Urinary bladder (tissue), 4 donors: ENCODE results near the gene NDUFA11. TPM values are rescaled to one million over a fixed set of nuclear protein-coding genes. Genes with fewer than 3 reads are reported as not detected.
"Not testable (repeated sequence)": the region's sequence is repeated elsewhere in the genome, so short reads cannot be mapped to it uniquely, and the experiment has no call there.

Experiments
- DNase-seq: peaks from one replicate; pipeline ENCODE4 v3.0.0-alpha.2; 2015; ENCODE audit errors: extremely low spot score
- H3K27ac ChIP-seq: one replicate; pipeline ENCODE4 v1.5.1; 2013; ENCODE audit warnings: low read depth, mild to moderate bottlenecking, moderate library complexity
- H3K36me3 ChIP-seq: one replicate; pipeline ENCODE4 v1.6.1; 2013; ENCODE audit warnings: mild to moderate bottlenecking, moderate library complexity; ENCODE audit not compliant: insufficient read depth
- H3K4me1 ChIP-seq: one replicate; pipeline ENCODE4 v1.6.1; 2013; ENCODE audit warnings: mild to moderate bottlenecking, moderate library complexity; ENCODE audit not compliant: insufficient read depth
- H3K4me3 ChIP-seq: one replicate; pipeline ENCODE4 v1.5.1; 2013; ENCODE audit warnings: low read depth, low read length
- WGBS: extraction: QIAGEN DNeasy Blood & Tissue Kit; methylation state at CpG from one replicate; pipeline ENCODE4 v1.1.7; 2013; 5-methylcytosine and 5-hydroxymethylcytosine counted together
- polyA plus RNA-seq: library from polyadenylated mRNA; stranded (reverse); fragments of 200-250 nt; gene quantifications from one replicate; pipeline ENCODE4 v1.2.3, GENCODE V29; 2013
- total RNA-seq: library from RNA; depleted of rRNA; stranded (reverse); fragments of >200 nt; gene quantifications from one replicate; pipeline ENCODE4 v1.2.3, GENCODE V29; 2014
- donor health status: healthy with polysubstance abuse.
- donor health status: healthy.

NDUFA11 gene
- total and polyA plus RNA-seq, 2 donors: 114 to 520 TPM

GRCh38 chr19:5863030-5863665, 40.4 kb downstream of the NDUFA11 start:
- no peak overlapping the region for H3K27ac ChIP-seq
- no peak for DNase-seq
- WGBS: 58% methylated on average over 11 of the region's 11 CpGs
- no peak overlapping the region for H3K4me3 ChIP-seq
- no peaks in the 10 kb centered on the region for H3K4me1 ChIP-seq
- no peaks in the 10 kb centered on the region for H3K36me3 ChIP-seq

DNA sequence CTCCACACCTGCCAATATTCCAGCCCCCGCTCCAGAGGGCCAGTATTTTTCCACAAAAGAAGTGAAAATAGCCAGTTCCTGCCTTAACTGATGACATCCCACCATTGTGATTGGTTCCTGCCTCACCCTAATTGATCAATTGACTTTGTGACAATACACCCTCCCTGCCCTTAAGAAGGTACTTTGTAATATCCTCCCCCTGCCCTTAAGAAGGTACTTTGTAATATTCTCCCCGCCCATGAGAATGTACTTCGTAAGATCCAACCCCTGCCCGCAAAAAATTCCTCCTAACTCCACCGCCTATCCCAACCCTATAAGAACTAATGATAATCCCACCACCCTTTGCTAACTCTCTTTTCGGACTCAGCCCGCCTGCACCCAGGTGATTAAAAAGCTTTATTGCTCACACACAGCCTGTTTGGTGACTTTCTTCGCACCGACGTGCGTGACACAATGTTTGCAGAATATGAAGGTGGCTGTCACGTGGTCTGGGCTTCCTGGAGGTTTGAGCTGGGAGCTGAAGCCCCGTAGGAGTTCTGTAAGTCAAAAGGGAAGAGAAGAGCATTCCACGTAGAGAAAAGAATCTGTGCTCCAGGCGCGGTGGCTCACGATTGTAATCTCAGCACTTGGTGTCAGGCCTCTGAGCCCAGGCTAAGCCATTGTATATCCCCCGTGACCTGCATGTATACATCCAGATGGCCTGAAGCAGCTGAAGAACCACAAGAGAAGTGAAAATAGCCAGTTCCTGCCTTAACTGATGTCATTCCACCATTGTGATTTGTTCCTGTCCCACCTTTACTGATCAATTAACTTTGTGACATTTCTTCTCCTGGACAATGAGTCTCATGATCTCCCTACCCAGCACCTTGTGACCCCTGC, 46.1 kb downstream of the NDUFA11 start:
- no peak overlapping the region for H3K4me3 ChIP-seq
- H3K27ac ChIP-seq: no peak overlapping the region
- H3K36me3 ChIP-seq: no peaks in the 10 kb centered on the region
- no peak for DNase-seq
- no peaks in the 10 kb centered on the region for H3K4me1 ChIP-seq
- WGBS: 83% methylated on average over 18 of the region's 18 CpGs

- 74% methylated on average over 9 of the region's 9 CpGs for WGBS
- not testable (repeated sequence) for H3K27ac ChIP-seq, H3K4me1 ChIP-seq, H3K4me3 ChIP-seq, DNase-seq, H3K36me3 ChIP-seq
Observed at GRCh38 chr19:5855151-5855550, 48.4 kb downstream of the NDUFA11 start.

- WGBS: 81% methylated on average over 10 of the region's 10 CpGs
- H3K4me3 ChIP-seq, H3K27ac ChIP-seq, H3K4me1 ChIP-seq, DNase-seq, H3K36me3 ChIP-seq: not testable (repeated sequence)
Observed at GRCh38 chr19:5854121-5854520, 49.5 kb downstream of the NDUFA11 start.

- Histone ChIP-seq H3K4me3 (no peak within 1 kb of the TSS), H3K36me3 (no peaks in the 10 kb centered on the region), H3K4me1 (no peaks in the 10 kb centered on the region), H3K27ac (no peak within 1 kb of the TSS)
- no peak for DNase-seq
- 77% methylated on average over 10 of the region's 10 CpGs for WGBS
Observed at GRCh38 chr19:5851302-5851701, 52.3 kb downstream of the NDUFA11 start, which contains the start of gene FUT3. FUT3 (minus strand) TSS chr19:5851449.

DNA sequence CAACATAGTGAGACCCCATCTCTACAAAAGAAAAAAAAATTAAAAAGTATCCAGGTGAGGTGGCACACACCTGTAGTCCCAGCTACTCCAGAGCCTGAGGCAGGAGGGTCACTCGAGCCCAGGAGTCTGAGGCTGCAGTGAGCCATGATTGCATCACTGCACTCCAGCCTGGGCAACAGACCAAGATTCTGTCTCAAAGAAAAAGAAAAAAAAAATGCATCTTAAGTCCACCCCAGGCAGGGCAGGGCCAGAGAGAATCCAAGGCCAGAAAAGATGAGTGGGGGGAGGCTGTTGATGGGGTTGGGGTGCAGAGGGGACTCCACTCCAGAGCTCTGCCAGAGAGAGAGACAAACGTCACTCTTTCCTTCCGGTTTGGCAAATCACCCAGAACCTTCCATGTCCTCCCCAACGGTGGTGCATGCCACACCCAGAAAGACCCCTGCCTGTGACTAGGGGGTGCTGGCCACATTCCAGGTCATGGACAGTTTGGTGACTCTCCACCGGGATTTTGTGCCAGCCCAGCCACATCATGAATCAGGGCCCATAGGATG, 52.8 kb downstream of the NDUFA11 start:
- no peak for DNase-seq
- 12% methylated on average over 5 of the region's 5 CpGs for WGBS
- Histone ChIP-seq H3K36me3 (no peaks in the 10 kb centered on the region), H3K27ac (no peak overlapping the region), H3K4me3 (no peak overlapping the region), H3K4me1 (no peaks in the 10 kb centered on the region)

DNA sequence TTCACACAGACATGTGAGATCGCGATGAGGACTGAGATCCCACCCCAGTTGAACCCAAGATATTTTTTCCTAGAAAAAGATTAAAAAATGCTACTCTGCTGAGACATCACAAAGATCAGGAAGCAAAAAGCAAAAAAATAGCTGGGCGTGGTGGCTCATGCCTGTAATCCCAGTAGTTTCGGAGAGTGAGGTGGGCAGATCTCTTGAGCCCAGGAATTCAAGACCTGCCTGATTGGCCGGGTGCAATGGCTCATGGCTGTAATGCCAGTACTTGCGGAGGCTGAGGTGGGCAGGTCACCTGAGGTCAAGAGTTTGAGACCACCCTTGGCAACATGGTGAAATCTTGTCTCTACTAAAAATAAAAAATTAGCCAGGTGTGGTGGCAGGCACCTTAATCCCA, 53.4 kb downstream of the NDUFA11 start:
- Histone ChIP-seq H3K4me3 (no peak overlapping the region), H3K27ac (no peak overlapping the region), H3K36me3 (no peaks in the 10 kb centered on the region), H3K4me1 (no peaks in the 10 kb centered on the region)
- WGBS: 82% methylated on average over 6 of the region's 6 CpGs
- DNase-seq: no peak

DNA sequence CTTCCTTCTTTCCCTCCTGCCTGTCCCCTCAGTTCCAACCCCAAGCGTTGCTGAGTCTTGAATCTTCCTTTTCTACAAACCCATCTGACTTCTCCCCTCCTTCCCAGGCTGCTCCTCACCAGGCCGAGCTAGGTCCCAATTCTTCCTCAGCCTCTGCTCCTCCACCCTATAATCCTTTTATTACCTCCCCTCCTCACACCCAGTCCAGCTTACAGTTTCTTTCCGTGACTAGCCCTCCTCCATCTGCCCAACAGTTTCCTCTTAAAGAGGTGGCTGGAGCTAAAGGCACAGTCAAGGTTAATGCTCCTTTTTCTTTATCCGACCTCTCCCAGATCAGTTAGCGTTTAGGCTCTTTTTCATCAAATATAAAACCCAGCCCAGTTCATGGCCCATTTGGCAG, 55.0 kb downstream of the NDUFA11 start:
- not testable (repeated sequence) for H3K27ac ChIP-seq, H3K4me1 ChIP-seq, H3K36me3 ChIP-seq, H3K4me3 ChIP-seq, DNase-seq
- WGBS: 67% methylated on average over 5 of the region's 5 CpGs

GRCh38 chr19:5847846-5848245, 55.7 kb downstream of the NDUFA11 start:
- not testable (repeated sequence) for DNase-seq, H3K36me3 ChIP-seq, H3K4me3 ChIP-seq, H3K4me1 ChIP-seq, H3K27ac ChIP-seq
- 87% methylated on average over 10 of the region's 10 CpGs for WGBS

Other genes with a start within 250 kb of the NDUFA11 start
- gene MICOS13, start 223.3 kb downstream of the NDUFA11 start, total RNA-seq: 18.8 TPM
- 98.4 TPM for gene MICOS13, start 223.3 kb downstream of the NDUFA11 start, polyA plus RNA-seq
- 3.6 TPM for gene HSD11B1L, start 222.8 kb downstream of the NDUFA11 start, total RNA-seq
- gene HSD11B1L, start 222.8 kb downstream of the NDUFA11 start, polyA plus RNA-seq: 17.5 TPM
- 287 TPM for gene RPL36, start 213.5 kb downstream of the NDUFA11 start, total RNA-seq
- gene RPL36, start 213.5 kb downstream of the NDUFA11 start, polyA plus RNA-seq: 1,053 TPM
- 21.7 TPM for gene LONP1, start 183.6 kb downstream of the NDUFA11 start, total RNA-seq
- 58.9 TPM for gene LONP1, start 183.6 kb downstream of the NDUFA11 start, polyA plus RNA-seq
- not detected for gene CATSPERD, start 183.2 kb downstream of the NDUFA11 start, total RNA-seq
- not detected for gene CATSPERD, start 183.2 kb downstream of the NDUFA11 start, polyA plus RNA-seq
- gene PRR22, start 119.0 kb downstream of the NDUFA11 start, total RNA-seq: 0.48 TPM
- gene PRR22, start 119.0 kb downstream of the NDUFA11 start, polyA plus RNA-seq: 2.3 TPM
- 9.6 TPM for gene DUS3L, start 112.6 kb downstream of the NDUFA11 start, total RNA-seq
- gene DUS3L, start 112.6 kb downstream of the NDUFA11 start, polyA plus RNA-seq: 32.8 TPM
- 2.5 TPM for gene NRTN, start 98.7 kb downstream of the NDUFA11 start, total RNA-seq
- gene NRTN, start 98.7 kb downstream of the NDUFA11 start, polyA plus RNA-seq: 9.8 TPM
- not detected for gene FUT6, start 64.1 kb downstream of the NDUFA11 start, total RNA-seq
- gene FUT6, start 64.1 kb downstream of the NDUFA11 start, polyA plus RNA-seq: 0.03 TPM
- 0.63 TPM for gene FUT3, start 52.3 kb downstream of the NDUFA11 start, total RNA-seq
- 0.29 TPM for gene FUT3, start 52.3 kb downstream of the NDUFA11 start, polyA plus RNA-seq
- not detected for gene FUT5, start 33.2 kb downstream of the NDUFA11 start, total RNA-seq
- not detected for gene FUT5, start 33.2 kb downstream of the NDUFA11 start, polyA plus RNA-seq
- gene VMAC, start 1.1 kb upstream of the NDUFA11 start, total RNA-seq: 10.7 TPM
- 6.5 TPM for gene VMAC, start 1.1 kb upstream of the NDUFA11 start, polyA plus RNA-seq
- gene CAPS, start 10.5 kb upstream of the NDUFA11 start, total RNA-seq: 26.5 TPM
- gene CAPS, start 10.5 kb upstream of the NDUFA11 start, polyA plus RNA-seq: 41.9 TPM
- gene RANBP3, start 74.3 kb upstream of the NDUFA11 start, total RNA-seq: 44.2 TPM
- gene RANBP3, start 74.3 kb upstream of the NDUFA11 start, polyA plus RNA-seq: 106 TPM
- gene RFX2, start 206.7 kb upstream of the NDUFA11 start, total RNA-seq: 13.4 TPM
- 12.8 TPM for gene RFX2, start 206.7 kb upstream of the NDUFA11 start, polyA plus RNA-seq
- gene ACSBG2, start 231.9 kb upstream of the NDUFA11 start, total RNA-seq: not detected
- not detected for gene ACSBG2, start 231.9 kb upstream of the NDUFA11 start, polyA plus RNA-seq